CD14-positive monocyte (primary cell): ENCODE measurements around the gene BRD9. TPM values are rescaled to one million over a fixed set of nuclear protein-coding genes. Genes with fewer than 3 reads are reported as not detected.
"Not testable (repeated sequence)": the region's sequence is repeated elsewhere in the genome, so short reads cannot be mapped to it uniquely, and the experiment has no call there.

Experiments
- DNase-seq, 3 donors: peaks; one replicate each; pipeline ENCODE4 v3.0.0-alpha.2; 2011 to 2022
- H2AFZ ChIP-seq: 2 replicates; pipeline ENCODE4 v1.6.0; 2012; ENCODE audit warnings: mild to moderate bottlenecking, low read depth, low read length, inconsistent platforms; ENCODE audit not compliant: insufficient read depth, poor library complexity, severe bottlenecking
- H3K27ac ChIP-seq, 2 donors: 1 replicate in 1 of 2; 2 replicates in 1 of 2; pipeline ENCODE4 v1.5.1; 2012 to 2013; ENCODE audit warnings: low read length in 2 of 2, control low read depth in 1 of 2, inconsistent platforms in 1 of 2, low read depth in 1 of 2, mild to moderate bottlenecking in 1 of 2
- H3K27me3 ChIP-seq, 2 donors: one replicate each; pipeline versions ENCODE4 v1.6.0 to v1.6.1; 2011 to 2013; ENCODE audit warnings: low read length in 2 of 2; ENCODE audit not compliant: control insufficient read depth in 2 of 2, insufficient read depth in 2 of 2
- H3K36me3 ChIP-seq, 2 donors: replicated peaks in 1 of 2; 1 replicate in 1 of 2; 2 replicates in 1 of 2; pipeline versions ENCODE4 v1.5.1 to v1.6.1; 2012 to 2013; ENCODE audit warnings: low read length in 2 of 2, control low read depth in 1 of 2, inconsistent platforms in 1 of 2, mild to moderate bottlenecking in 1 of 2; ENCODE audit not compliant: insufficient read depth in 2 of 2, control insufficient read depth in 1 of 2
- H3K4me1 ChIP-seq, 2 donors: 1 replicate in 1 of 2; 2 replicates in 1 of 2; pipeline versions ENCODE4 v1.5.1 to v1.6.1; 2012 to 2013; ENCODE audit warnings: low read length in 2 of 2, control low read depth in 1 of 2, inconsistent platforms in 1 of 2, mild to moderate bottlenecking in 1 of 2, moderate library complexity in 1 of 2; ENCODE audit not compliant: insufficient read depth in 2 of 2, control insufficient read depth in 1 of 2
- H3K4me2 ChIP-seq: replicated peaks from 2 replicates; pipeline ENCODE3; 2012; ENCODE audit warnings: low read length, moderate library complexity, mild to moderate bottlenecking; ENCODE audit not compliant: poor library complexity, severe bottlenecking; ENCODE audit errors: extremely low read depth
- H3K4me3 ChIP-seq, 3 experiments: fragments of 200-600 bp in 1 of 3; sonication (generic) in 1 of 3; replicated peaks in 1 of 3; 1 replicate in 2 of 3; 2 replicates in 1 of 3; pipeline ENCODE4 v1.5.1; 2011 to 2013; ENCODE audit warnings: low read length in 3 of 3, mild to moderate bottlenecking in 3 of 3, control low read depth in 2 of 3, low read depth in 2 of 3, inconsistent platforms in 1 of 3, moderate library complexity in 1 of 3
- H3K79me2 ChIP-seq: 2 replicates; pipeline ENCODE4 v1.6.0; 2012; ENCODE audit warnings: mild to moderate bottlenecking, control low read depth, inconsistent platforms, low read length, moderate library complexity; ENCODE audit not compliant: insufficient read depth
- H3K9ac ChIP-seq: 2 replicates; pipeline ENCODE4 v1.6.0; 2017; ENCODE audit warnings: low read length, mild to moderate bottlenecking; ENCODE audit not compliant: insufficient read depth, poor library complexity, severe bottlenecking
- H3K9me3 ChIP-seq, 2 donors: replicated peaks in 1 of 2; 1 replicate in 1 of 2; 2 replicates in 1 of 2; pipeline versions ENCODE4 v1.5.1 to v1.6.1; 2012 to 2013; ENCODE audit warnings: low read length in 2 of 2, control low read depth in 1 of 2; ENCODE audit not compliant: control insufficient read depth in 1 of 2, insufficient read depth in 1 of 2
- H4K20me1 ChIP-seq: 2 replicates; pipeline ENCODE4 v1.6.0; 2012; ENCODE audit warnings: mild to moderate bottlenecking, low read length, control low read depth, moderate library complexity; ENCODE audit not compliant: insufficient read depth
- H3K27ac Mint-ChIP-seq, 7 donors: one replicate each; pipeline ENCODE4 v1.8.0; 2020; ENCODE audit warnings: mild to moderate bottlenecking in 7 of 7, mixed read lengths in 7 of 7, moderate library complexity in 6 of 7, inconsistent platforms in 2 of 7
- H3K27me3 Mint-ChIP-seq, 3 donors: one replicate each; pipeline ENCODE4 v1.8.0; 2021 to 2022; ENCODE audit warnings: low read depth in 3 of 3, mild to moderate bottlenecking in 3 of 3, mixed read lengths in 3 of 3, moderate library complexity in 3 of 3, inconsistent platforms in 1 of 3
- H3K36me3 Mint-ChIP-seq, 2 donors: one replicate each; pipeline ENCODE4 v1.8.0; 2020; ENCODE audit warnings: mixed read lengths in 2 of 2, inconsistent platforms in 1 of 2, mild to moderate bottlenecking in 1 of 2
- H3K4me1 Mint-ChIP-seq: one replicate; pipeline ENCODE4 v1.8.0; 2020; ENCODE audit warnings: mild to moderate bottlenecking, mixed read lengths
- H3K4me3 Mint-ChIP-seq, 2 donors: one replicate each; pipeline ENCODE4 v1.8.0; 2020; ENCODE audit warnings: mild to moderate bottlenecking in 2 of 2, mixed read lengths in 2 of 2, moderate library complexity in 1 of 2
- H3K9me3 Mint-ChIP-seq, 7 donors: one replicate each; pipeline ENCODE4 v1.8.0; 2020 to 2022; ENCODE audit warnings: mixed read lengths in 7 of 7, mild to moderate bottlenecking in 6 of 7, moderate library complexity in 6 of 7, inconsistent platforms in 2 of 7
- WGBS: methylation state at CpG from one replicate; pipeline ENCODE4 v1.1.5; 2013; ENCODE audit warnings: missing lambda C conversion rate; ENCODE audit not compliant: insufficient coverage; 5-methylcytosine and 5-hydroxymethylcytosine counted together
- intact Hi-C, 2 donors: fragments of 100-400 bp; cut with micrococcal nuclease; formaldehyde crosslinking; loops; one replicate each; pipeline versions ENCODE4 v1.15.0 to v1.15.1; 2023
- polyA plus RNA-seq, 3 donors: library from polyadenylated mRNA; depleted of rRNA in 1 of 3; unstranded in 2 of 3; stranded (reverse) in 1 of 3; fragments of 300-500 nt in 2 of 3; fragments of >200 nt in 1 of 3; fragmentation: Illumina TruSeq in 2 of 3; gene quantifications; 1 replicate in 2 of 3; 2 replicates in 1 of 3; pipeline ENCODE4 v1.2.3, GENCODE V29; 2012 to 2021
- TF ChIP-seq, protein P1 (sequence below): fragments of 200-600 bp; IDR thresholded peaks from one replicate; pipeline ENCODE4 v1.8.0; 2022; ENCODE audit warnings: antibody characterized with exemption, mild to moderate bottlenecking

BRD9 gene
- polyA plus RNA-seq, 3 donors: 5.3 to 22.7 (median 9.3) TPM

DNA sequence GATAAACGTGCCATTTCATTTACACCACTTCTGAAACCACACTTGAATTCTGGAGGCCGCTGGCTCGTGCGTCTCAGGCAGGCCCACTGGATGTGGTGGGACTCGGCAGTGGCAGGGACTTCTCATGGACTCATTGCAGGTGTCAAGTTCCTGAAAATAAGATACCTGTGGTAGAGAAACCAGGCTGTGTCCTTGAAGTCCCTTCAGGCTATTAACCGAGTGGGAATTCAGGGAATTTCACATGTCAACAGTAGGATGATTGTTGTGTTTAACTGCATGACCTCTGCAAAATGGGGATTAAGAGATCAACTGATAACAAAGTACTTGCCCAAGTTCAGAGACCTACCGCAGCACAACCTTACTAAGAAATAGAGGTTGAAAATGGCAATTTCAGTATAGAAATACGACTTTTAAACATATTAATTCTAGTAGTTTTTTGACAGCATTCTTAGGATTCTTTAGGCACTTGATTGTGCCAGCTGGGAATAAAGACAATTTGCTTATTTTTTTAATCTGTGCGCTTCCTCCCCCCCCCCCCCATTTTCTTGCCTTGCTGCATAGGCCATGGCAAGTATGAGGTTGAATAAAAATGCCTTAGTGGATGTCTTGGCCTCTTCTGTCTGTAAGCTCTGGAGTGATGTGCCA, 26.9 kb upstream of the BRD9 start:
- H3K4me1 Mint-ChIP-seq: no peaks in the 10 kb centered on the region
- WGBS: 88% methylated on average over 4 of the region's 9 CpGs
- Histone ChIP-seq H3K27ac (no peak overlapping the region), H3K36me3 (peaks cover 11 to 27% of the 10 kb centered on the region in 2 donors), H3K9me3 (no peaks in the 10 kb centered on the region), H2AFZ (no peak overlapping the region), H3K4me2 (no peak overlapping the region), H3K4me3 (no peak overlapping the region), H3K79me2 (no peaks in the 10 kb centered on the region), H3K4me1 (no peaks in the 10 kb centered on the region), H4K20me1 (no peaks in the 10 kb centered on the region), H3K27me3 (no peaks in the 10 kb centered on the region), H3K9ac (no peak overlapping the region)
- intact Hi-C loops: no loop called here
- TF ChIP-seq, protein P1, sequence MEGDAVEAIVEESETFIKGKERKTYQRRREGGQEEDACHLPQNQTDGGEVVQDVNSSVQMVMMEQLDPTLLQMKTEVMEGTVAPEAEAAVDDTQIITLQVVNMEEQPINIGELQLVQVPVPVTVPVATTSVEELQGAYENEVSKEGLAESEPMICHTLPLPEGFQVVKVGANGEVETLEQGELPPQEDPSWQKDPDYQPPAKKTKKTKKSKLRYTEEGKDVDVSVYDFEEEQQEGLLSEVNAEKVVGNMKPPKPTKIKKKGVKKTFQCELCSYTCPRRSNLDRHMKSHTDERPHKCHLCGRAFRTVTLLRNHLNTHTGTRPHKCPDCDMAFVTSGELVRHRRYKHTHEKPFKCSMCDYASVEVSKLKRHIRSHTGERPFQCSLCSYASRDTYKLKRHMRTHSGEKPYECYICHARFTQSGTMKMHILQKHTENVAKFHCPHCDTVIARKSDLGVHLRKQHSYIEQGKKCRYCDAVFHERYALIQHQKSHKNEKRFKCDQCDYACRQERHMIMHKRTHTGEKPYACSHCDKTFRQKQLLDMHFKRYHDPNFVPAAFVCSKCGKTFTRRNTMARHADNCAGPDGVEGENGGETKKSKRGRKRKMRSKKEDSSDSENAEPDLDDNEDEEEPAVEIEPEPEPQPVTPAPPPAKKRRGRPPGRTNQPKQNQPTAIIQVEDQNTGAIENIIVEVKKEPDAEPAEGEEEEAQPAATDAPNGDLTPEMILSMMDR: no peak
- H3K27ac Mint-ChIP-seq: no peak overlapping the region
- DNase-seq: no peak
- H3K4me3 Mint-ChIP-seq: no peak overlapping the region
- peaks cover 19 to 39% of the 10 kb centered on the region in 2 donors for H3K36me3 Mint-ChIP-seq
- H3K9me3 Mint-ChIP-seq: no peaks in the 10 kb centered on the region
- H3K27me3 Mint-ChIP-seq: peaks cover 0 to 6% (median 2%) of the 10 kb centered on the region in 3 donors

DNA sequence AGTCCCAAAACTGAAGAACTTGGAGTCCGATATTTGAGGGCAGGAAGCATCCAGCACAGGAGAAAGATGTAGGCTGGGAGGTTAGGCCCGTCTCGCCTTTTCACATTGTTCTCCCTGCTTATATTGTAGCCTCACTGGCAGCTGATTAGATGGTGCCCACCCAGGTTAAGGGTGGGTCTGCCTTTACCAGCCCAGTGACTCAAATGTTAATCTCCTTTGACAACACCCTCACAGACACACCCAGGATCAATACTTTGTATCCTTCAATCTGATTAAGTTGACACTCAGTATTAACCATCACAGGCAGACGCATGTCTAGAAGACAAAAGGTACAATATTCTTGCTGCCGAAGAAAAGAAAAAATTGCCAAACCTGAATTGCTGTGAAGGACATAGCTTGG, 26.1 kb upstream of the BRD9 start:
- H4K20me1 ChIP-seq, H3K27ac ChIP-seq, H3K4me3 Mint-ChIP-seq, H3K79me2 ChIP-seq, H3K27ac Mint-ChIP-seq, intact Hi-C loops, H2AFZ ChIP-seq, H3K27me3 ChIP-seq, H3K4me1 ChIP-seq, DNase-seq, H3K9me3 Mint-ChIP-seq, H3K4me1 Mint-ChIP-seq, H3K4me2 ChIP-seq, H3K9me3 ChIP-seq, H3K27me3 Mint-ChIP-seq, H3K4me3 ChIP-seq, H3K9ac ChIP-seq: not testable (repeated sequence)
- 100% methylated on average over 2 of the region's 5 CpGs for WGBS
- H3K36me3 Mint-ChIP-seq: peaks cover 26 to 46% of the 10 kb centered on the region in 2 donors
- peaks cover 13 to 34% of the 10 kb centered on the region in 2 donors for H3K36me3 ChIP-seq
